ENCODE results near the gene CDC40.

Gene CDC40

GRCh38 chr6:110211753-110212152 lies 31.5 kb downstream of the CDC40 start:
- no peak for TF ChIP-seq CTCF (IDR thresholded peaks at IDR 0.05; ENCODE audit: low read depth, low read length)
- Histone ChIP-seq H3K36me3 (peaks cover 42% of the 10 kb centered on the region), H3K4me3 (ENCODE audit: low read depth, low read length) (no peak overlapping the region), H3K9me3 (no peaks in the 10 kb centered on the region), H3K4me1 (no peaks in the 10 kb centered on the region), H3K27me3 (no peaks in the 10 kb centered on the region)
- DNase-seq = no peak

- TF ChIP-seq CTCF (IDR thresholded peaks at IDR 0.05; ENCODE audit: low read depth, low read length) = no peak
- no peaks in the 10 kb centered on the region for H3K27me3 ChIP-seq
- no peaks in the 10 kb centered on the region for H3K9me3 ChIP-seq
- H3K4me1 ChIP-seq = no peaks in the 10 kb centered on the region
- peaks cover 25% of the 10 kb centered on the region for H3K36me3 ChIP-seq
- DNase-seq = no peak
- H3K4me3 ChIP-seq (ENCODE audit: low read depth, low read length) = no peak overlapping the region
Observed at GRCh38 chr6:110214338-110214737, 34.1 kb downstream of the CDC40 start.

- Histone ChIP-seq H3K9me3 (no peaks in the 10 kb centered on the region), H3K36me3 (peaks cover 29% of the 10 kb centered on the region)
Observed at GRCh38 chr6:110216140-110216539, 35.9 kb downstream of the CDC40 start.

DNA sequence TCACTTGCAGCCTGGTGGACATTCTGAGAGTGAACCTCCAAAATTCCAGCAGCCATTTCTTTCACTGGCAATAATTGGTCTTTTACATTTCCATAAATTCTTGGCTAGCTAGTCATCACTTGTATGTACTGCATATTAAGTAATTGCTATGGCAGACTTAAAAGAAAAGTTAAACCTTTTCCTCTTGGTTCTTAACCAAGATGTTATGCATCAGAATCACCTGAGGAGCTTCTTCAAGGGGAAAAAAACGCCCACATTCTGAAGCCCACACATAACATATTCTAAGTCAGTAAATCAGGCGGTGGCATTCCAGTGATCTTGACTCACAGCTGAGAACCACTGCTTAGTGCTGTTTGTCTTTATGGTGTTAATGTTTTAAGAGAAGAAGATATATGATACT lies 37.0 kb downstream of the CDC40 start:
- Histone ChIP-seq H3K9me3 (no peaks in the 10 kb centered on the region), H3K27me3 (no peaks in the 10 kb centered on the region), H3K36me3 (peaks cover 22% of the 10 kb centered on the region), H3K4me3 (ENCODE audit: low read depth, low read length) (no peak overlapping the region), H3K4me1 (no peaks in the 10 kb centered on the region)
- no peak for DNase-seq
- TF ChIP-seq CTCF (IDR thresholded peaks at IDR 0.05; ENCODE audit: low read depth, low read length) = no peak

More at GRCh38 chr6:110216140-110216539, 35.9 kb downstream of the CDC40 start:
- DNase-seq = no peak
- no peaks in the 10 kb centered on the region for H3K4me1 ChIP-seq
- no peak for TF ChIP-seq CTCF (IDR thresholded peaks at IDR 0.05; ENCODE audit: low read depth, low read length)
- no peak overlapping the region for H3K4me3 ChIP-seq (ENCODE audit: low read depth, low read length)
- no peaks in the 10 kb centered on the region for H3K27me3 ChIP-seq

DNA sequence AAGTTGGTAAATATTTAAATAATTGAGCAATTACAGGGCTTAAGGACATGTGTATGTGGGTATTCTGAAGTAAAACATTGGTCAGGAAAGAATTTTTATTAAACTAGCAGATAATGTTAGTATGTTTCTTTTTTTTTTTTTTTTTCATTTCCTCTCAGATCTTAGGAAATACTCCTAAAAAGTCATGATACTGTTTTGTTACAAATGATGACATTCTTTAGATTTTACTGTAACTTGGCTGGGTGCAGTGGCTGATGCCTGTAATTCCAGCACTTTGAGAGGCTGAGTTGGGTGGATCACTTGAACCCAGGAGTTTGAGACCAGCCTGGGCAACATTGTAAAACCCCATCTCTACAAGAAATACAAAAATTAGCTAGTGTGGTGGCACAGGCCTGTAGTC lies 41.5 kb downstream of the CDC40 start:
- Histone ChIP-seq H3K4me3 (ENCODE audit: low read depth, low read length) (no peak overlapping the region), H3K36me3 (peaks cover 18% of the 10 kb centered on the region), H3K4me1 (no peaks in the 10 kb centered on the region), H3K27me3 (no peaks in the 10 kb centered on the region), H3K9me3 (no peaks in the 10 kb centered on the region)
- DNase-seq = no peak
- no peak for TF ChIP-seq CTCF (IDR thresholded peaks at IDR 0.05; ENCODE audit: low read depth, low read length)

DNA sequence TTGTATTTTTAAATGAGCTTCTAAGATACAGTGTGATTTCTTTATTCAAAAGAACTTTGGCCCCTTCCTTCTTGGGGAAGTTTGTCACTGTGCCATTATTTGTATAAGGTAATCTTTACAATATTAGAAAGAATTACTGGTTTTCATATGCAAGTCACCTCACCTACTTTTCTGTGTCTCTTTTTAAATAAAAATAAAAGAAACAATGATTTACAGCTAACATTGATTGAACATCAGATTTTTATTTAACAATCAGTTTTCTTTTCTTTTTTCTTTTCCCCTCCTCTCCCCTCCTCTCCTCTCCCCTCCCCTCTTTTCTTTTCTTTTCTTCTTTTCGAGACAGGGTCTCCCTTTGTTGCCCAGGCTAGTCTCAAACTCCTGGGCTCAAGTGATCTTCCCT lies 46.0 kb downstream of the CDC40 start:
- no peak for DNase-seq
- H3K27me3 ChIP-seq = no peaks in the 10 kb centered on the region
- no peaks in the 10 kb centered on the region for H3K9me3 ChIP-seq
- H3K36me3 ChIP-seq = peaks cover 15% of the 10 kb centered on the region
- no peak overlapping the region for H3K4me3 ChIP-seq (ENCODE audit: low read depth, low read length)
- H3K4me1 ChIP-seq = no peaks in the 10 kb centered on the region
- no peak for TF ChIP-seq CTCF (IDR thresholded peaks at IDR 0.05; ENCODE audit: low read depth, low read length)
